Measurements from ENCODE around the gene RAB11FIP4. TPM values are rescaled to one million over a fixed set of nuclear protein-coding genes. Genes with fewer than 3 reads are reported as not detected.
A peak's percentile ranks its signal among the peaks of the same experiment; 100 is the strongest.

Gene RAB11FIP4
- total and polyA plus RNA-seq, 2 of the 8 experiments (the other 6 are each of a cell fraction or from before 2014, with no cell fraction given) = 21.7 to 53.2 TPM

- Histone ChIP-seq H3K9me3 (ENCODE audit: insufficient read depth in 2 of 2, low read depth in 1 of 2, low read length in 1 of 2) (no peaks in the 10 kb centered on the region), H3K79me2 (ENCODE audit: control insufficient read depth in 1 of 2, insufficient read depth in 2 of 2, low read length in 2 of 2) (no peaks in the 10 kb centered on the region), H2AK5ac (ENCODE audit: low read depth, low read length) (no peak overlapping the region), H3K9ac (replicated peaks in 1 of 4; ENCODE audit: extremely low read depth in 1 of 4, low read depth in 3 of 4, low read length in 3 of 4) (no peak overlapping the region), H3K23me2 (ENCODE audit: low read depth, low read length) (no peaks in the 10 kb centered on the region), H3K18ac (ENCODE audit: extremely low read depth, low read length) (no peak overlapping the region), H3K56ac (replicated peaks; ENCODE audit: insufficient read length, low read depth, low read length) (no peak overlapping the region), H3K4me3 (ENCODE audit: extremely low read depth in 1 of 4, insufficient read depth in 2 of 4, low read depth in 3 of 4, low read length in 4 of 4) (no peak overlapping the region), H3K27ac (ENCODE audit: low read depth, low read length) (no peak overlapping the region), H2BK5ac (ENCODE audit: low read depth, low read length) (peak overlapping the region; percentile 39; the same call in 1 of the 2 replicates), H4K20me1 (replicated peaks in 1 of 2; ENCODE audit: control insufficient read depth in 1 of 2, insufficient read depth in 2 of 2, low read length in 2 of 2) (no peaks in the 10 kb centered on the region), H3K27me3 (replicated peaks in 1 of 4; ENCODE audit: control insufficient read depth in 3 of 4, extremely low read depth in 1 of 4, insufficient read depth in 3 of 4, low read length in 3 of 4) (no peaks in the 10 kb centered on the region), H3K23ac (ENCODE audit: insufficient read length) (no peak overlapping the region), H3K36me3 (ENCODE audit: control insufficient read depth in 2 of 4, insufficient read depth in 4 of 4, low read length in 3 of 4) (peaks cover 2 to 20% (median 7%) of the 10 kb centered on the region in 4 experiments; a peak in 4 of 8 replicates), H2BK20ac (ENCODE audit: low read length) (no peak overlapping the region), H2AFZ (ENCODE audit: low read length) (no peak overlapping the region), H3K79me1 (ENCODE audit: low read depth, low read length) (no peaks in the 10 kb centered on the region), H3K4ac (replicated peaks; ENCODE audit: insufficient read length, low read depth, low read length) (no peak overlapping the region), H3K4me2 (ENCODE audit: insufficient read depth in 1 of 2, low read depth in 2 of 2, low read length in 2 of 2) (no peak overlapping the region), H2BK15ac (ENCODE audit: low read length) (no peak overlapping the region), H4K8ac (ENCODE audit: extremely low read depth, insufficient read depth, low read length) (no peak overlapping the region), H4K5ac (ENCODE audit: insufficient read length, low read depth, low read length) (no peak overlapping the region), H3K4me1 (replicated peaks in 1 of 4; ENCODE audit: control insufficient read depth in 3 of 4, insufficient read depth in 4 of 4, low read length in 3 of 4) (peaks cover 0 to 4% (median 2%) of the 10 kb centered on the region in 4 experiments; a peak in 2 of 7 replicates), H3K14ac (ENCODE audit: insufficient read length) (no peak overlapping the region), H4K91ac (replicated peaks; ENCODE audit: insufficient read length, low read length) (no peak overlapping the region), H2BK120ac (replicated peaks; ENCODE audit: low read depth, low read length) (no peak overlapping the region), H2BK12ac (ENCODE audit: low read depth, low read length) (no peak overlapping the region)
- 73% methylated on average over 2 of the region's 2 CpGs; no CpG with 5 or more reads in 1 of the 2 experiments for WGBS, 2 experiments (ENCODE audit: extremely low coverage in 1 of 2, insufficient coverage in 1 of 2, insufficient read length in 1 of 2, insufficient replicate concordance in 2 of 2, low coverage in 1 of 2, low lambda C conversion rate in 2 of 2, missing lambda C conversion rate in 1 of 2)
- POLR2A ChIA-PET (ENCODE audit: partially characterized antibody) = interaction anchor here (1.2 kb wide), 1 partner anchor 9 kb away, joined by 3 read pairs; no protein-coding TSS in a partner anchor
- CTCF ChIA-PET (ENCODE audit: partially characterized antibody) = interaction anchor here (0.7 to 16.9 kb wide), 13 partner anchors 9 to 307 kb away, joined by 3 to 325 read pairs (median 3); no protein-coding TSS in a partner anchor
- no peak for TF ChIP-seq TAF1 (IDR thresholded peaks at IDR 0.05; ENCODE audit: low read depth, low read length)
- TF ChIP-seq RAD21 (IDR thresholded peaks at IDR 0.05 in 1 of 2, conservative IDR thresholded peaks at IDR 0.05 in 1 of 2; ENCODE audit: low read depth in 2 of 2, low read length in 2 of 2) = 0 out of 4 replicates have a peak, but pooled peaks of 1 of the 2 experiments have one; percentile 2
- no peak for DNase-seq (ENCODE audit: low read depth in 1 of 2, low spot score in 2 of 2)
- FAIRE-seq = no peak
These were observed 144.1 kb downstream of the RAB11FIP4 start for GRCh38 chr17:31535581-31535981.
